Lower leg skin (tissue), 4 donors: ENCODE data around the gene RCAN3. TPM values are rescaled to one million over a fixed set of nuclear protein-coding genes. Genes with fewer than 3 reads are reported as not detected.

Experiments used
- DNase-seq, 2 donors: peaks; one replicate each; pipeline ENCODE4 v3.0.0-alpha.2; 2019; ENCODE audit warnings: low spot score in 2 of 2
- H3K4me3 ChIP-seq: fragments of 200-600 bp; sonication (generic); 2 replicates; pipeline ENCODE4 v1.5.1; 2017; ENCODE audit warnings: mild to moderate bottlenecking, low read depth; ENCODE audit not compliant: poor library complexity, severe bottlenecking
- POLR2A ChIP-seq, 2 donors: fragments of 450-650 bp; IDR thresholded peaks; one replicate each; pipeline ENCODE4 v1.6.1; 2016 to 2017; ENCODE audit warnings: antibody characterized with exemption in 2 of 2, mild to moderate bottlenecking in 1 of 2, moderate library complexity in 1 of 2
- WGBS, 2 donors: methylation state at CpG; one replicate each; pipeline ENCODE4 v1.1.5; 2018; 5-methylcytosine and 5-hydroxymethylcytosine counted together
- intact Hi-C: fragments of 100-400 bp; cut with DNase I; formaldehyde crosslinking; loops from one replicate; pipeline ENCODE4 v1.15.0; 2023; ENCODE audit warnings: low total_unique reads
- total RNA-seq, 4 donors: library from RNA; depleted of rRNA; stranded (reverse); fragments of >200 nt; gene quantifications; one replicate each; pipeline ENCODE4 v1.1.0, GENCODE V29; 2016
- TF ChIP-seq, protein P1 (sequence below), 3 donors: fragments of 450-650 bp; IDR thresholded peaks; one replicate each; pipeline ENCODE4 v1.5.1; 2016; ENCODE audit warnings: antibody characterized with exemption in 3 of 3, mild to moderate bottlenecking in 3 of 3, moderate library complexity in 2 of 3

RCAN3 gene
- total RNA-seq, 4 donors from 2014 or later: 24.0 to 38.0 (median 29.4) TPM

- no peak for TF ChIP-seq POLR2A (IDR thresholded peaks at IDR 0.05)
- TF ChIP-seq, protein P1, sequence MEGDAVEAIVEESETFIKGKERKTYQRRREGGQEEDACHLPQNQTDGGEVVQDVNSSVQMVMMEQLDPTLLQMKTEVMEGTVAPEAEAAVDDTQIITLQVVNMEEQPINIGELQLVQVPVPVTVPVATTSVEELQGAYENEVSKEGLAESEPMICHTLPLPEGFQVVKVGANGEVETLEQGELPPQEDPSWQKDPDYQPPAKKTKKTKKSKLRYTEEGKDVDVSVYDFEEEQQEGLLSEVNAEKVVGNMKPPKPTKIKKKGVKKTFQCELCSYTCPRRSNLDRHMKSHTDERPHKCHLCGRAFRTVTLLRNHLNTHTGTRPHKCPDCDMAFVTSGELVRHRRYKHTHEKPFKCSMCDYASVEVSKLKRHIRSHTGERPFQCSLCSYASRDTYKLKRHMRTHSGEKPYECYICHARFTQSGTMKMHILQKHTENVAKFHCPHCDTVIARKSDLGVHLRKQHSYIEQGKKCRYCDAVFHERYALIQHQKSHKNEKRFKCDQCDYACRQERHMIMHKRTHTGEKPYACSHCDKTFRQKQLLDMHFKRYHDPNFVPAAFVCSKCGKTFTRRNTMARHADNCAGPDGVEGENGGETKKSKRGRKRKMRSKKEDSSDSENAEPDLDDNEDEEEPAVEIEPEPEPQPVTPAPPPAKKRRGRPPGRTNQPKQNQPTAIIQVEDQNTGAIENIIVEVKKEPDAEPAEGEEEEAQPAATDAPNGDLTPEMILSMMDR (IDR thresholded peaks at IDR 0.05): no peak
- peak in 1 of 2 donors; percentile 37 for DNase-seq
- no peak overlapping the region for H3K4me3 ChIP-seq
- 50 to 56% methylated on average over 13 of the region's 13 CpGs for WGBS, 2 donors
- intact Hi-C loops: no loop called here
Measured at GRCh38 chr1:24551290-24551959, 48.8 kb downstream of the RCAN3 start.

DNA sequence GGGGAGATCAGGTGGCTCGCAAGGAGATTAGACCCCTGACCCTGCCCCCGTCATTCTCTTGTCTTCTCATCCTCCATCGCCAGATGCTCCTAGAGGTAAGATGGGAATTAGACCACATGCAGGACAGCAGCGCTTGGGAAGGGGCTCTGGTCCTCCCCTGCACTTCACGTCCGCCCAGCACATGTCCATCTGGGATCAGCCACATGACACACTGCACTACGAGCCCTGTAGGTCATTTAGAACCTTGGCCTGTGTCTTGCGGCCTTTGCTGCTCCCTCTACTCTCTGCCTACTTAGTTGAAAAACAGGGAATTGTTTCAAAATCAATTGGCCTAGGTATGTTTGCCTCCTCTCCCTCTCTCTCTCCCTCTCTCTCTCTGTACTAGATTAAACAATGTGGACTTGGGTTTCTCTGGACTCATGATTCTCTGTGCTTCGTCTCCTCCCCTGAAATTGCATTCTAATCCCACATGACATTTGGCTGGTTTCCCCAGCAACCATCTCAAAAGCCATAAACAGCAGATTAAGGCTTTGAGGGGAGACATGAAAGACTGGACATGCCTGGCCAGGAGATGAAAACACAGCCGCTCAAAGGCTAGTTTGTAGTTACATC, 49.4 kb downstream of the RCAN3 start:
- peak in 1 of 2 donors; percentile 82 for DNase-seq
- no peak for TF ChIP-seq POLR2A (IDR thresholded peaks at IDR 0.05)
- TF ChIP-seq, protein P1 (IDR thresholded peaks at IDR 0.05): no peak

DNA sequence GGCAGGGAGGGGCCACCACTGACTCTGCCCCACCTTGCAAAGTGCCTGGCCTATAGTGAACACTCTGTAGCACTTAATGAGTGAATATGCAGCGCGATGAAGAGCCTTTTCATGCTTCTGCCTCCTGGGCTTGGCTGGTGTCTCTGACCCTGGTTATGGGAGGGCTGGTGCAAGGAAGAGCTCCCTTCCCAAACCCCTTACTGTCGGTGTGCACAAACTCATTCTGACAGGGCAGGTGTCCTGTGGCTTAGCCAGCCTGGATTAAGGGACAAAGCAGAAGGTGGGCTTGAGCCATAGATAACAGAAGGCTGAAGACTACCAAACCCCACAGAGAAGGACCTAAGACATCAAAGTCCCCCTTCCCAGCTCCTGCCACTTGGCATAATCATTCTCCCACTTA, 51.3 kb downstream of the RCAN3 start:
- WGBS, 2 donors: 74 to 77% methylated on average over 3 of the region's 3 CpGs
- peak in 1 of 2 donors; percentile 71 for DNase-seq
- no peak overlapping the region for H3K4me3 ChIP-seq

More for the DNA sequence above, 49.4 kb downstream of the RCAN3 start:
- intact Hi-C loops: no loop called here
- H3K4me3 ChIP-seq: no peak overlapping the region
- 69 to 74% methylated on average over 10 of the region's 10 CpGs for WGBS, 2 donors

DNA sequence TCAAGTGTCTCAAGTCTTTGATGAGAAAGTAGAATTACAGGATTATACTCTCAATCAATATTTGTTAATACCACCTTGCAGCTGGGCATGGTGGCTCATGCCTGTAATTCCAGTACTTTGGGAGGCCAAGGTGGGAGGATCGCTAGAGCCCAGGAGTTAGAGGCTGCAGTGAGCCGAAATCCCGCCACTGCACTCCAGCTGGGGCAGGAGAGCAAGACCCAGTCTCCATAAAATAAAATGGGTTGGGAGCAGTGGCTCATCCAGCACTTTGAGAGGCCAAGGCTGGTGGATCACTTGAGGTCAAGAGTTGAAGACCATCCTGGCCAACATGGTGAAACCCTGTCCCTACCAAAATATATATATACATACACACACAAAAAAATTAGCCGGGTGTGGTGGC, 52.1 kb downstream of the RCAN3 start:
- 96 to 98% methylated on average over 4 of the region's 4 CpGs for WGBS, 2 donors
- intact Hi-C loops: no loop called here
- peak in 1 of 2 donors; percentile 50 for DNase-seq
- no peak overlapping the region for H3K4me3 ChIP-seq
- no peak for TF ChIP-seq POLR2A (IDR thresholded peaks at IDR 0.05)
- TF ChIP-seq, protein P1 (IDR thresholded peaks at IDR 0.05): no peak

More for the DNA sequence above, 51.3 kb downstream of the RCAN3 start:
- TF ChIP-seq, protein P1 (IDR thresholded peaks at IDR 0.05): no peak
- TF ChIP-seq POLR2A (IDR thresholded peaks at IDR 0.05): no peak
- intact Hi-C loops: no loop called here

GRCh38 chr1:24555591-24556413, 53.2 kb downstream of the RCAN3 start, which contains the start of gene NCMAP:
TSS of gene NCMAP (plus strand) at chr1:24556087. CDS start at chr1:24595431, 39,344 bp downstream.
- DNase-seq: peak in 1 of 2 donors; percentile 81
- TF ChIP-seq, protein P1 (IDR thresholded peaks at IDR 0.05): no peak
- TF ChIP-seq POLR2A (IDR thresholded peaks at IDR 0.05): no peak
- intact Hi-C loops: no loop called here
- no peak within 1 kb of the TSS for H3K4me3 ChIP-seq
- WGBS, 2 donors: 4% methylated on average over 15 to 16 of the region's 61 CpGs
